Measurements from ENCODE around the gene UBN1. TPM values are rescaled to one million over a fixed set of nuclear protein-coding genes. Genes with fewer than 3 reads are reported as not detected.

The UBN1 gene
- total RNA-seq, 1 donor from 2014 or later, result 45.3 TPM

GRCh38 chr16:4855804-4856203, 8.5 kb downstream of the UBN1 start:
- H3K36me3 ChIP-seq (ENCODE audit: insufficient read depth, low read length), result peaks cover 34% of the 10 kb centered on the region
- peaks cover 58% of the 10 kb centered on the region for H3K79me2 ChIP-seq (ENCODE audit: insufficient read depth, low read length)

DNA sequence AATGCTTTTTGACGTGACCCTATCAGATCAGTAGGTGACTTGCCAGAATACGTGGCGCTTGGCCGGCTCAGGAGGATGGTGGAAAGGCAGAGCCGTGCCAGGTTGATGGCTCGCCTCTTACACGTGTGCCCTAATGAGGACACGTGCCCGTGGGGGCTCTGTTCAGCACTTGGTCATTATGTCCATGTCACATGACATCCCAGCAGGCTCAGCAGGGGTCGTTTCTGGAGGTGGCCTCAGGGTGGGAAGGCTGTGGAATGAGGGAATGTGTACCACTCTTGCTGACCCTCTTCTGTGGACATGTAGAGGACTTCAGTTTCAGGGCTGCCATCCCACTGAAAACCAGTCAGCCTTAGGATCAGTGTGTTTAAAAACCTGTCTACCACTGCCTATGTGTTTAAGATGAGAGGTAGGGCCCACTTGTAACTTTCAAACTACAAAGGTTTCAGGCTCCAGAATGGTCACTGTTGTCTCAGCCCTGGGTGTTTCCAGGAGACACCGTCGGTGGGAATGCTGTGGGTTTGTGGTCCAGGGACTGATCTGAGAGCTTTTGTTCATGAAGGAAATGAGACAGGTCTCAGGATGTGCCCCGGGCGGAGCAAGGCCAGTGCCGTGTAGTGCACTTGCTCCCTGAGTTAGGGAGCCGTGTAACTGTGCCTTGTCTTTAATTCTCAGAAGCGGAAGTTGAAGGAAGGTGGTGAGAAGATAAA, 12.1 kb downstream of the UBN1 start:
- Histone ChIP-seq H3K79me2 (ENCODE audit: insufficient read depth, low read length) (peaks cover 60% of the 10 kb centered on the region), H3K4me2 (ENCODE audit: low read length) (peak overlapping the region; percentile 61), H2AFZ (ENCODE audit: low read depth, low read length) (no peak overlapping the region), H3K9me3 (ENCODE audit: insufficient read depth, low read depth, low read length) (no peaks in the 10 kb centered on the region), H3K4me1 (ENCODE audit: insufficient read depth, low read length) (peaks cover 22% of the 10 kb centered on the region), H3K27ac (ENCODE audit: low read depth, low read length) (peak overlapping the region; percentile 55), H4K20me1 (ENCODE audit: insufficient read depth, low read length) (peaks cover 79% of the 10 kb centered on the region), H3K36me3 (ENCODE audit: insufficient read depth, low read length) (peaks cover 47% of the 10 kb centered on the region), H3K4me3 (ENCODE audit: insufficient read depth, low read depth, low read length) (no peak overlapping the region), H3K27me3 (ENCODE audit: insufficient read depth, low read length) (no peaks in the 10 kb centered on the region), H3K9ac (ENCODE audit: low read length) (peak overlapping the region; percentile 57)
- Mint-ChIP-seq H3K4me1 (ENCODE audit: low read depth, unreplicated experiment) (peaks cover 26% of the 10 kb centered on the region), H3K27me3 (ENCODE audit: low read depth, unreplicated experiment) (no peaks in the 10 kb centered on the region), H3K4me3 (ENCODE audit: unreplicated experiment) (peak overlapping the region; percentile 21), H3K9me3 (ENCODE audit: unreplicated experiment) (no peaks in the 10 kb centered on the region), H3K36me3 (ENCODE audit: low read depth, unreplicated experiment) (peaks cover 24% of the 10 kb centered on the region), H3K27ac (ENCODE audit: unreplicated experiment) (peak overlapping the region; percentile 75)
- FAIRE-seq, result no peak
- no peak for TF ChIP-seq EZH2 (IDR thresholded peaks at IDR 0.05; ENCODE audit: insufficient read depth, low read length)
- TF ChIP-seq CTCF (IDR thresholded peaks at IDR 0.05; ENCODE audit: insufficient read depth, low read depth, low read length), result no peak
- DNase-seq (ENCODE audit: low read depth), result peak; percentile 32

More at GRCh38 chr16:4855804-4856203, 8.5 kb downstream of the UBN1 start:
- Mint-ChIP-seq H3K9me3 (ENCODE audit: unreplicated experiment) (no peaks in the 10 kb centered on the region), H3K4me3 (ENCODE audit: unreplicated experiment) (no peak overlapping the region), H3K27me3 (ENCODE audit: low read depth, unreplicated experiment) (no peaks in the 10 kb centered on the region), H3K36me3 (ENCODE audit: low read depth, unreplicated experiment) (peaks cover 21% of the 10 kb centered on the region), H3K27ac (ENCODE audit: unreplicated experiment) (no peak overlapping the region), H3K4me1 (ENCODE audit: low read depth, unreplicated experiment) (peaks cover 42% of the 10 kb centered on the region)
- TF ChIP-seq EZH2 (IDR thresholded peaks at IDR 0.05; ENCODE audit: insufficient read depth, low read length) (no peak), CTCF (IDR thresholded peaks at IDR 0.05; ENCODE audit: insufficient read depth, low read depth, low read length) (no peak)
- FAIRE-seq (no peak), DNase-seq (ENCODE audit: low read depth) (no peak)
- peaks cover 33% of the 10 kb centered on the region for H3K4me1 ChIP-seq (ENCODE audit: insufficient read depth, low read length)
- H3K9ac ChIP-seq (ENCODE audit: low read length), result no peak overlapping the region
- H3K27ac ChIP-seq (ENCODE audit: low read depth, low read length), result no peak overlapping the region
- no peaks in the 10 kb centered on the region for H3K9me3 ChIP-seq (ENCODE audit: insufficient read depth, low read depth, low read length)
- H4K20me1 ChIP-seq (ENCODE audit: insufficient read depth, low read length), result peaks cover 65% of the 10 kb centered on the region
- H3K27me3 ChIP-seq (ENCODE audit: insufficient read depth, low read length), result no peaks in the 10 kb centered on the region
- H3K4me2 ChIP-seq (ENCODE audit: low read length), result no peak overlapping the region
- H2AFZ ChIP-seq (ENCODE audit: low read depth, low read length), result no peak overlapping the region
- no peak overlapping the region for H3K4me3 ChIP-seq (ENCODE audit: insufficient read depth, low read depth, low read length)

DNA sequence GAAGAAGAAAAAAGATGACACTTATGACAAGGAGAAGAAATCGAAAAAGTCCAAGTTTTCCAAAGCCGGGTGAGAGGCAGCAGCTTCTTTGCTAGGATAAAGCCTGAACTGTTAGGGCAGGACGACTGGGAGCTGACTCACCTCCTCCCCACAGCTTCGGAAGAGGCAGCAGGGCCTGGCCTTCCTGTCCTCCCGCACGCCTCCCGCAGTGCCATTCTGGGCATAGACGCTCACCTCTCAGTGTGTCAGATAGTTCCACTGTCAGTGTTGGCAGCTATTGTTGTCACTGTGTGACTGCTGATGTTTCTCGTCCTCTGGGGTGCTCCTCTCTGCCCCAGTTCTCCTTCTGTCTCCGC, 12.6 kb downstream of the UBN1 start:
- TF ChIP-seq EZH2 (IDR thresholded peaks at IDR 0.05; ENCODE audit: insufficient read depth, low read length) (no peak), CTCF (IDR thresholded peaks at IDR 0.05; ENCODE audit: insufficient read depth, low read depth, low read length) (no peak)
- Mint-ChIP-seq H3K9me3 (ENCODE audit: unreplicated experiment) (no peaks in the 10 kb centered on the region), H3K27me3 (ENCODE audit: low read depth, unreplicated experiment) (no peaks in the 10 kb centered on the region), H3K27ac (ENCODE audit: unreplicated experiment) (peak overlapping the region; percentile 75), H3K36me3 (ENCODE audit: low read depth, unreplicated experiment) (peaks cover 23% of the 10 kb centered on the region), H3K4me1 (ENCODE audit: low read depth, unreplicated experiment) (peaks cover 26% of the 10 kb centered on the region), H3K4me3 (ENCODE audit: unreplicated experiment) (no peak overlapping the region)
- Histone ChIP-seq H4K20me1 (ENCODE audit: insufficient read depth, low read length) (peaks cover 84% of the 10 kb centered on the region), H3K27ac (ENCODE audit: low read depth, low read length) (peak overlapping the region; percentile 55), H3K9me3 (ENCODE audit: insufficient read depth, low read depth, low read length) (no peaks in the 10 kb centered on the region), H2AFZ (ENCODE audit: low read depth, low read length) (no peak overlapping the region), H3K9ac (ENCODE audit: low read length) (peak overlapping the region; percentile 57), H3K4me3 (ENCODE audit: insufficient read depth, low read depth, low read length) (no peak overlapping the region), H3K4me2 (ENCODE audit: low read length) (peak overlapping the region; percentile 61), H3K27me3 (ENCODE audit: insufficient read depth, low read length) (no peaks in the 10 kb centered on the region), H3K4me1 (ENCODE audit: insufficient read depth, low read length) (peaks cover 22% of the 10 kb centered on the region), H3K79me2 (ENCODE audit: insufficient read depth, low read length) (peaks cover 64% of the 10 kb centered on the region), H3K36me3 (ENCODE audit: insufficient read depth, low read length) (peaks cover 47% of the 10 kb centered on the region)
- DNase-seq (ENCODE audit: low read depth), result peak; percentile 56
- no peak for FAIRE-seq
